ENCODE results near the gene OSTC. TPM values are rescaled to one million over a fixed set of nuclear protein-coding genes. Genes with fewer than 3 reads are reported as not detected.
A peak's percentile ranks its signal among the peaks of the same experiment; 100 is the strongest.

Gene OSTC
- total RNA-seq, 1 experiment from 2014 or later, result 94.7 TPM

GRCh38 chr4:108637856-108638255 lies 12.5 kb upstream of the OSTC start:
- DNase-seq (ENCODE audit: low spot score), result no peak
- in situ Hi-C loops (cut with HindIII; ENCODE audit: low sequenced_read_pairs), result no loop called here

- in situ Hi-C loops (cut with HindIII; ENCODE audit: low sequenced_read_pairs), result no loop called here
- DNase-seq (ENCODE audit: low spot score), result no peak
Measured at GRCh38 chr4:108644237-108644636, 6.2 kb upstream of the OSTC start.

- no peak for DNase-seq (ENCODE audit: low spot score)
- in situ Hi-C loops (cut with HindIII; ENCODE audit: low sequenced_read_pairs), result no loop called here
Measured at GRCh38 chr4:108646706-108647105, 3.7 kb upstream of the OSTC start.

DNA sequence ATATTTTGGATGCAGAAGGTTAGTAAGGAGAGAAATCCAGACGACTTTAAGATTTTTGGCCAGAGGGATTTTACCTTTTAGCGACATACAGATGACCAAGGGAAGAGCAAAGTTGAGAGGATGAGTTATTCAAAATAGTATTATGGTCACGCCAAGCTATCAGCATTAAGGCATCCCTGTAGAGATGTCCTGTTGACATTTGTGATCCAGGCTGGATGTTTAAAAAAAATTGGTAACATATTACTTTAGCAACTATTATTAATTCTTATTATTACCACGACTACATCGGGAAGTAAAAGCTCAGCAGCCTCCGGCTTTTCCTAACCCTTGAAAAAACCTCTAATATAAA lies 562 bp upstream of the OSTC start:
- no peak for DNase-seq (ENCODE audit: low spot score)

GRCh38 chr4:108651014-108651791 lies 804 bp downstream of the OSTC start:
- in situ Hi-C loops (cut with HindIII; ENCODE audit: low sequenced_read_pairs), result no loop called here
- no peak for DNase-seq (ENCODE audit: low spot score)

More for the DNA sequence above, 562 bp upstream of the OSTC start:
- in situ Hi-C loops (cut with HindIII; ENCODE audit: low sequenced_read_pairs), result no loop called here

DNA sequence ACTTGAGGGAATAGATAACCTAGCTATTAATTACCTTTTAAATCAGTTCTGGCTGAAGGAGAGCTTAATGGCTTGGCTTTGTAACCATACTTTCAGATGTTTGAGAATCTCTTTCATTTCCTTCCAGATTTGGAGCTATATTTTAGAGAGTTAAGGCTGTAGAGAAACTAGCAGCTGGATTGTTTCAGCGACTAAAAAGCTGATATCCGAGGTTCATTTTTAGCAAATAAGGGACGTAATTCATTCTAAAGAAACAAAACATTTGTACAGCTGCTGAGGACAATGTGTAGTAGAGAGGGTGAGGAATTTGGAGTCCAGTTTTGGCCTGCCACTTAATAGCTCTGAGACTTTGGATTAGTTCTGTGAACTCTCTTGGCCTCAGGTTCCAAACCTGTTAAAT lies 12.2 kb downstream of the OSTC start:
- no peak for DNase-seq (ENCODE audit: low spot score)
- in situ Hi-C loops (cut with HindIII; ENCODE audit: low sequenced_read_pairs), result no loop called here

DNA sequence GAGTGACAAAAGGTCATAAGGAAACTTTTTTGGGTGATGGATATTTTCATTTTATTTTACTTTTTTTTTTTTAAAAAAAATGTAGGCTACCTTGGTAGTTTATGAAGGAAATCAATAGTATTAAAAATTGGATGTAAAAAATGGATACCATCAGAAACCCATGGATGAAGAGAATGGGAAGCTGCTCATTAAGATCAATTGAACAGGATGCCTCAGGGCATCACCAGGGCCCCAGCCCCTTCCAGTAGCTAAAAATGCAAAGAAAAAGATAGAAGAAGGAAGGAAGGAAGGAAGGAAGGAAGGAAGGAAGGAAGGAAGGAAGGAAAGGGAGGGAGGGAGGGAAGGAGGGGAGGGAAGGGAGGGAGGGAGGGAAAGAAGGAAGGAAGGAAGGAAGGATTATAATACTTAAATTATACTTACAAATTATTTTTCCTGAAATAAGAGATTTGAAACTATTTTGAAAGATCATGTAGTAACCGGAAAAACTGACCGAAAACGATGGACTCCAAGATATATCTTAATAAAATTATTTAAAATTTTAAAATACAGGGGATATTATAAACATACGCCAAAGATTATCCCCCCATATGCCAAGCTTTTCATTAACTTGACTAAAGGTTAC lies 24.1 kb downstream of the OSTC start:
- in situ Hi-C loops (cut with HindIII; ENCODE audit: low sequenced_read_pairs), result no loop called here
- DNase-seq (ENCODE audit: low spot score), result no peak

DNA sequence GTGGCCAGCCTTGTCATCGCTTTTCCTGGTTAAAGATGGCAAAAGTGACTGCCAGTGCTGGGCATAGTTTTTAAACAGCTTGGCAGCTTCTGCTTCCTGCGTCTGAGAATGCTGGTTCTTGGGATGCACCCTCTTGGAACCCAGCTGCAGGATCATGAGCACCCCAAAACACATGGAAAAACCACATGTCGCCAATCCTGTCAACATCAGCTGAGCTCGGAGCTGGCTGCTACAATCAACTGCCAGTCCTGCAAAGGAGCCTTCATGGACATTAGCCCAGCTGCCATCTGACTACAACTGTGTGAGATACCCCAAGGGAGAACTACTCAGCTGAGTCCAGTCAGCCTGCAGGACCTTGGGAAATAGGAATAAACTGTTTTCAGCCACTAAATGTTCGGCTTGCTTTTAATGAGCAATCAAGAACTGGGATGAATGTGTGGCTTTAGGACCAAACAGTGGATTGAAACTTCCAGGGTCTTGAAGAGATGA lies 31.0 kb downstream of the OSTC start:
- DNase-seq (ENCODE audit: low spot score), result no peak
- in situ Hi-C loops (cut with HindIII; ENCODE audit: low sequenced_read_pairs), result no loop called here

DNA sequence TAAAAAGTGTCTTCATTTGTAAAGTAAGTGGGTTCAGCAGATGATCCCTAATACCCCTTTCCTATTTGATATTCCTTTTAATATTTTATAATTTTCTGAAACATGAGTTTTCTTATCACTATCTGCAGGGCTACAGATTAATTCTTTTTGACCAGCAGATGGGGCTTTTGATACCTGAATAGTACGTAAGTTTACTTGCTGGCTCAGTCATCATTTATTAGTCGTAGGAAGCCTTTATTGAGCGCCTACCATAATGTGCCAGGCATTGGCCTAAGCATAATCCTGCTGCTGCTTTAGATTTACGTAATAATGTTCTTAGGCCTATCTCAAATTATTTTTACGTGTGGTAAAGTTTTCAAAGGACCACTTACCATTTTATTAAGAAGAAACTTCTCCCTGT lies 33.1 kb downstream of the OSTC start:
- peak; percentile 16 for DNase-seq (ENCODE audit: low spot score)
- in situ Hi-C loops (cut with HindIII; ENCODE audit: low sequenced_read_pairs), result no loop called here

- DNase-seq (ENCODE audit: low spot score), result no peak
- in situ Hi-C loops (cut with HindIII; ENCODE audit: low sequenced_read_pairs), result no loop called here
Measured at GRCh38 chr4:108685036-108685686, 34.8 kb downstream of the OSTC start.

DNA sequence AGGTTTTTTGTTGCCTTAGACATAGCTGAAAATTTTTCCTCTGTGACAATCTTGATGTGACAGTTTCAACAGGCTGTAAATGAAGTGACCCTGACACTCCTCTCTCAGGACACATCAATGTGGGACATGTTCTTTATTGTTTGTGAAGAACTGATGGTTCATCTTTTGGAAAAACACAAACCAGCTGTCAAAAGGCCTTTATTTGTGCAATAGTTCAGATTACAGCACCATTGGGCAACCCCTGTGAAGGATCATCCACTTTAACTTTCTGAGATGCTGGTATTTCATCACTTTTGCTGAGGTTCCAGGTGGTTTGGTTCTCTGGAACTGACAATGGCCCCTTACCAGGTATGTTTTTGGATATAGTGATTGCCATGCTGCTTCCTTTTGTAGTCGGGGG lies 40.3 kb downstream of the OSTC start:
- in situ Hi-C loops (cut with HindIII; ENCODE audit: low sequenced_read_pairs), result no loop called here
- DNase-seq (ENCODE audit: low spot score), result no peak

- no peak for DNase-seq (ENCODE audit: low spot score)
- in situ Hi-C loops (cut with HindIII; ENCODE audit: low sequenced_read_pairs), result no loop called here
Measured at GRCh38 chr4:108693211-108693610, 42.8 kb downstream of the OSTC start.

- in situ Hi-C loops (cut with HindIII; ENCODE audit: low sequenced_read_pairs), result no loop called here
- no peak for DNase-seq (ENCODE audit: low spot score)
Measured at GRCh38 chr4:108693819-108694218, 43.4 kb downstream of the OSTC start.

- in situ Hi-C loops (cut with HindIII; ENCODE audit: low sequenced_read_pairs), result no loop called here
- no peak for DNase-seq (ENCODE audit: low spot score)
Measured at GRCh38 chr4:108694423-108694822, 44.0 kb downstream of the OSTC start.

GRCh38 chr4:108695062-108695461 lies 44.7 kb downstream of the OSTC start:
- no peak for DNase-seq (ENCODE audit: low spot score)
- in situ Hi-C loops (cut with HindIII; ENCODE audit: low sequenced_read_pairs), result no loop called here

DNA sequence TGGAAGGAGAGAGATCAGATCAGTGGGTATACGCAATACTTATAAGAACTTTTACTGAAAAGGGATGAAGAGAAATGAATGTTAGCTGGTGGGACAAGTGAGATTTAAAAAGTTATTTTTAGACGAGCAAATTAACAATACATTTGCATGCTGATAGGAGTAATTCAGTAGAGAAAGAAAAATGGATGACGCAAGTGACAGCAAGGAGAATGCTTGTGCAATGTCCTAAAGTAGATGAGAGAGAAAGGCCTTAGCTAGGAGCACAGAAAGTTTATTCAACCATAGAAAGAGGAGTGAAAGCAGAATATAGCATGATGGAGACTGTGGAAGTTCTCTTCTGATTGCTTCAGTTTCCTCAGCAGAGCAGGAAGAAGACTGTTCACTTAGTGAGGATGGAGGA lies 45.8 kb downstream of the OSTC start:
- in situ Hi-C loops (cut with HindIII; ENCODE audit: low sequenced_read_pairs), result no loop called here
- no peak for DNase-seq (ENCODE audit: low spot score)

DNA sequence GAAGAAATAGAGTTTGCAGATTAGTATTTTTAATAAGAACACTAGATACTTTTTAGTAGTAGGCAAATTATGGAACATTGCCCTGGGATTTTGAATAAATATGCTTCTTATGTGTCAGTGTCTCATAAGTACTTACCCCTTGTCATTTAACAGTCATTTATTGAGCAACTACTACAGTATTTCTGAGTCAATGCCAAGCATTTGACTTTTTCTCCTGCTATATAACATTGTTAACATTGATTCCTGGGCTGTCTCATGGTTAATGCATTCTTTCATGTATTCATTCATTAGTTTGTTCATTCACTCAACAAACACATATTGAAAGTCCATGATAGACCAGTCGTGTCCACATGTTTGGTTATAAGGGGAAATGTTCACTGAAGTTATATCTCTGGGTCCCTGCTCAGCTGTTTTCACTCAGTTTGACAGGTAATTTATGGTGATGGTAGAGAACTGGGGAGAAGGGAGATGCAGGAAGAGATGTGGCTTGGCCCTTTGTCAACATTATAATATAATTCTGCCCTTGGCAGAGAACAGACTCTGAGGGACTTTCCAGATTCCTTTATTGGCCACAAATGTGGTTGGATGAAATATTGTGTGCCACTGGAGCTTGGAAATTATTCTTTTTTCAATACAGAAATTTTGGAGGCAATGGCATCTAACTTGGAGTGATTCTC lies 49.8 kb downstream of the OSTC start:
- in situ Hi-C loops (cut with HindIII; ENCODE audit: low sequenced_read_pairs), result no loop called here
- DNase-seq (ENCODE audit: low spot score), result no peak

DNA sequence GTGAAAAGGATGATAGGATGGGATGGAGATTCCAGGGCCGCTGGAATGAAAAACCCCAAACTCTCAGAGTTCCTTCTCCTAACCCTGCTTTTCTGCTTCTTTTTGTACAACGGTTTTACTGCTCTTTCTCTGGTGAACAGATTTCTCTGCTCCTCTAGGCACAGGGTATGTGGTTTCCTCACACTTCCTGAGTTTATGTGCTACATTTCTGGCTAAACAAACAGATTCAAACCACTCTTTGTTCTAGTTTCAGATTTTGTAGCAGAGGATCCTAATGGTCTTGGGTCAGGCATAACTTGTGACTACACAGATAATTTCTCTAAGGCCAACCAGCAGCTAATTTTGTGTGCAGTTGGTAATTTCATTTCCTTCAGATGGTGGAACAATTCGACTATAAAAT lies 52.6 kb downstream of the OSTC start:
- in situ Hi-C loops (cut with HindIII; ENCODE audit: low sequenced_read_pairs), result no loop called here
- DNase-seq (ENCODE audit: low spot score), result no peak

DNA sequence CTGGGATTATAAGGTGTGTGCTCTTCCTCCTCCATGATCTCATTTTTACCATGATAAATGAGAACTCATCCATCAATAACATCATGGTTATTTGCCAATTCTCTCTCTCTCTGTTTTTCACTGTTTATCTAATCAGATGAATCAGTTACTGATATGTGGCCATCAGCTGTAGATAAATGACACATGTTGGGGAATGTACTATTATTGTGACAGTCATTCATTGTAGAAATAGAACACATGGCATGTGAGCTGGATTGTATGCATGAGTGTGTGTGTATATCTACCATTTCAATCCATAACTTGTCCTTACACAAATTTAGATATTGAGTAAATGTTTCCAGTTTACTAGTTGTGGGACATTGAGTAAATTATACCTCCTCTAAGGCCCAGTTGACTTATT lies 53.0 kb downstream of the OSTC start:
- in situ Hi-C loops (cut with HindIII; ENCODE audit: low sequenced_read_pairs), result no loop called here
- DNase-seq (ENCODE audit: low spot score), result no peak

- DNase-seq (ENCODE audit: low spot score), result no peak
- in situ Hi-C loops (cut with HindIII; ENCODE audit: low sequenced_read_pairs), result no loop called here
Measured at GRCh38 chr4:108703966-108704365, 53.6 kb downstream of the OSTC start.
